Spinal cord (tissue), 10 donors: ENCODE measurements around the gene MFSD11. TPM values are rescaled to one million over a fixed set of nuclear protein-coding genes. Genes with fewer than 3 reads are reported as not detected.

ENCODE experiments used
- DNase-seq, 6 donors: peaks; one replicate each; pipeline versions ENCODE4 v3.0.0 to v3.0.0-alpha.2; 2013 to 2015; ENCODE audit warnings: low spot score in 6 of 6, low read depth in 4 of 6
- H3K27ac ChIP-seq: one replicate; pipeline ENCODE4 v1.5.1; 2013; ENCODE audit warnings: low read depth, low read length, control low read depth
- H3K27me3 ChIP-seq: one replicate; pipeline ENCODE4 v1.6.1; 2013; ENCODE audit warnings: low read length; ENCODE audit not compliant: control insufficient read depth, insufficient read depth
- H3K36me3 ChIP-seq: one replicate; pipeline ENCODE4 v1.6.1; 2013; ENCODE audit warnings: low read length; ENCODE audit not compliant: control insufficient read depth, insufficient read depth
- H3K4me1 ChIP-seq: one replicate; pipeline ENCODE4 v1.6.1; 2013; ENCODE audit warnings: low read length; ENCODE audit not compliant: control insufficient read depth, insufficient read depth
- H3K4me3 ChIP-seq: one replicate; pipeline ENCODE4 v1.5.1; 2013; ENCODE audit warnings: low read depth, low read length, control low read depth
- H3K9me3 ChIP-seq: one replicate; pipeline ENCODE4 v1.6.1; 2013; ENCODE audit warnings: low read length; ENCODE audit not compliant: control insufficient read depth, insufficient read depth
- WGBS: methylation state at CpG from one replicate; pipeline ENCODE4 v1.1.5; 2013; ENCODE audit warnings: missing lambda C conversion rate; ENCODE audit not compliant: insufficient coverage; 5-methylcytosine and 5-hydroxymethylcytosine counted together
- long read RNA-seq, 4 donors: transcript quantifications; one replicate each; lab custom pipeline, GENCODE V29; 2026
- polyA plus RNA-seq, 2 donors: library from polyadenylated mRNA; unstranded; fragments of 120-200 nt; gene quantifications; one replicate each; pipeline ENCODE4 v1.2.1, GENCODE V29; 2013; ENCODE audit not compliant: insufficient read length in 2 of 2
- total RNA-seq, 2 donors: library from RNA; depleted of rRNA in 1 of 2; stranded (reverse); fragments of 120-200 nt in 1 of 2; fragments of >200 nt in 1 of 2; gene quantifications; one replicate each; pipeline versions ENCODE4 v1.2.3 to v1.2.4, GENCODE V29; 2013 to 2014
- donor health status: healthy.

The MFSD11 gene
- 10 to 100 TPM; 37.1 to 72.9 TPM for total RNA-seq
- polyA plus RNA-seq, result 10 to 100 TPM; 28.9 to 45.5 TPM
- long read RNA-seq, donor 1, partial matches to known transcripts, result 0 of 5 reads
- long read RNA-seq, donor 1, other reads (novel, unspliced or antisense), result 0 of 5 reads
- long read RNA-seq, donor 2, partial matches to known transcripts, result 0 of 3 reads
- long read RNA-seq, donor 2, other reads (novel, unspliced or antisense), result 0 of 3 reads
- long read RNA-seq, donor 3, partial matches to known transcripts, result 0 of 4 reads
- long read RNA-seq, donor 3, other reads (novel, unspliced or antisense), result 0 of 4 reads
- long read RNA-seq, donor 4, partial matches to known transcripts, result 0 of 4 reads
- long read RNA-seq, donor 4, other reads (novel, unspliced or antisense), result 0 of 4 reads

DNA sequence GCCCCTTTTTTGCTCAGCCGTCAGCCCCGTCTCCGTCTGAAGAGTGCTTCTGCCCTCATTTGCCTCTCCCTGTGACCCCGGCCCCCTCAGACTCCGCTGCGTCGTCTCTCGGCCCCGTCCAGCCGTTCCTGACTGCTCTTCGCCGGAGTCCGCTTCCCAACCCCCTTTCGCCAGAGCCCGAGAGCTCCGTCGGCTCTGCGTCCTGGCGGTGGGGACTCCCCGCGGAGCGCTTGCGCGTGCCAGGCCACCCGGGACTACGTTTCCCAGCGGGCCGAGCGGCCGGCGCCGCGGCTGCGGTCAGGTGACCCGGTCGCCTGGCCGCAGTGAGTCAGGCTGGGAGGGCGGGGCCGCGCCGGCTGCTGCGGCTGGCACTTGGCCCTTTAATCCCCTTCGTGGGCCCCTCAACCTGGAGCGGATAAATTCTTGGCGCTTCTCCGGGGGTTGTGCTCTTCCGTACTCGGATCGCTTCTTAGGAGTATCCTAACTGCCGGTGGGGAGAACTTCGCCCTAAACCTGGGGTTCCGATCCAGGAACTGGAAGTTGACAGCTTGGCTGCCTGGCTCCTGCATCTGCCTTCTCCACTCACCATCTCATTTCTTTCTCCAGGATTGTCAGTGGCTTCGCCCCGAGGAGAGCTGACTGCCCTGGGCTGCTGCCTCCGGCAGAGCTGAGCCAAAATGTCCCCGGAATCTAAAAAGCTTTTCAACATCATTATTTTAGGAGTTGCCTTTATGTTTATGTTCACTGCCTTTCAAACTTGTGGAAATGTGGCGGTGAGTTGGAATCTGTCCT is at the start of gene MFSD11:
TSS of gene MFSD11 (plus strand) at position 444 of the 792 bp plus-strand sequence. CDS start at position 678, 234 bp downstream.
- Histone ChIP-seq H3K27ac (peak within 1 kb of the TSS; percentile 100), H3K27me3 (no peaks in the 10 kb centered on the region), H3K4me3 (peak within 1 kb of the TSS; percentile 100), H3K4me1 (peaks cover 6% of the 10 kb centered on the region), H3K36me3 (peaks cover 19% of the 10 kb centered on the region), H3K9me3 (no peaks in the 10 kb centered on the region)
- under 1% methylated on average over 52 of the region's 57 CpGs for WGBS
- peak in 5 of 6 donors; percentile 84 to 97 (median 94) for DNase-seq

DNA sequence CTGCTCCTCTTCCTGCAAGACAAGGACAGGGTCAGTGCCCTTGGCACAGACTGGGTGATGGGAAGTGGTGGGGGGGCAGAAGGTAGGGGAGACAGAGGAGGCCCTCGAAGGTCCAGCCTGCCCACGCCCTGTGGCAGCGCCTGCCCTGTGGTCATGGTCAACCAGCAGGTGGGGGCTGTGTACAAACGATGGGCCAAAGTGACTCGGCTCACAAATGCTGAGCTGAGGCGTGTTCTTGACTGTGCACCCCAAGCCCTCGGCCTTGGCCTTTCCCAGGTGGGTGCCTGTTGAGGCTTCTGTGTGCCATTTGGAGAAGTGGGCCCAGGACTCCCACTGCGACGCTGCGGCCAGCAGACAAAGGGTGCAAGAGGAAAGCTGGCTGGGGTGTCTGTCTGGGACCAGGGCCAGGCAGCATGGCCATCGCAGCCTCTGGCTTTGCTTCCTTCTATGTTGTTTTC is 49.7 kb upstream of the MFSD11 start:
- Histone ChIP-seq H3K27me3 (no peaks in the 10 kb centered on the region), H3K9me3 (no peaks in the 10 kb centered on the region), H3K4me3 (no peak overlapping the region), H3K27ac (peak overlapping the region; percentile 54), H3K4me1 (peaks cover 48% of the 10 kb centered on the region), H3K36me3 (peaks cover 50% of the 10 kb centered on the region)
- 76% methylated on average over 11 of the region's 11 CpGs for whole genome bisulfite sequencing
- DNase-seq, result no peak

DNA sequence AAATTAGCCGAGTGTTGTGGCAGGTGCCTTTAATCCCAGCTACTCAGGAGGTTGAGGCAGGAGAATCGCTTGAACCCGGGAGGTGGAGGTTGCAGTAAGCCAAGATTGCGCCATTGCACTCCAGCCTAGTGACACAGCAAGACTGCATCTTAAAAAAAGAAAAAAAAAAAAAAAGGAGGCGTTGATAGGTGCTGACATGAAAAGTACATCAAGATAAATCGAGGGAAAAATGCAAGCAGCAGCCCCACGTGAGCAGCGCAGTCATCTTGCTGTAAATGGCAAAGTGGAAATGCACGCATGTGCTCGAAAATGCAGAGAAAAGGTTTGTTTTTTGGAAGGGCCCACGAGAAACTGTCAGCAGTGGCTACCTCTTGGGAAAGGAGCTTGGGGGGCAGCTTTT is 48.1 kb upstream of the MFSD11 start:
- Histone ChIP-seq H3K9me3 (no peaks in the 10 kb centered on the region), H3K4me1 (peaks cover 36% of the 10 kb centered on the region), H3K27me3 (no peaks in the 10 kb centered on the region), H3K27ac (no peak overlapping the region), H3K36me3 (peaks cover 33% of the 10 kb centered on the region), H3K4me3 (no peak overlapping the region)
- no peak for DNase-seq
- 94% methylated on average over 8 of the region's 11 CpGs for WGBS

DNA sequence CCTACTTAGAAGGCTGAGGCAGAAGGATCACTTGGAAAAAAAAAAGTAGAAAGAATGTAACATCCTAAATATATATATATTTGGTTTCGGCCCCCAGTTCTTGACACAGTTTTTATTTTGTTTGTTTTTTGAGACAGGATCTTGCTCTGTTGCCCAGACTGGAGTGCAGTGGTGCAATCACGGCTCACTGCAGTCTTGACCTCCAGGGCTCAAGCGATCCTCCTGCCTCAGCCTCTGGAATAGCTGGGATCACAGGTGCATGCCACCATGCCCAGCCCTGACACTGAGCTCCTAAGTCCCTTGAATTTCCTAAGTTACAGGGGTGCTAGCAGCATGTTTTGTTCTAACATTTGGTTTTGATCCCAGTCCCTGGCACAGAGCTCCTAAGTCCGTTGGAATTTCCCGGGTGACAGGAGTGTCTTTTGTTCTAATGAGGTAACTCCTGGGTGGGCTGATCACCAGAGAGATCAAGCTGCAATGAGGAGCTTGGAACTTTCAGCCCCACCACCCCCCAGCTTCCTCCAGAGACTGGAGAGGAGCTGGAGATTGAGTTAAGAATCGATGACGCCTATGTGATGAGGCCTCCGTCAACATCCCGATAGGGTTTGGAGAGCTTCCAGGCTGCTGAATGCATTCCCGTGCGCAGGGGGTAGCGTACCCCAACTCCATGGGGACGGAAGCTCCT is 47.2 kb upstream of the MFSD11 start:
- Histone ChIP-seq H3K4me3 (no peak overlapping the region), H3K36me3 (peaks cover 25% of the 10 kb centered on the region), H3K27ac (no peak overlapping the region), H3K4me1 (peaks cover 36% of the 10 kb centered on the region), H3K27me3 (no peaks in the 10 kb centered on the region), H3K9me3 (no peaks in the 10 kb centered on the region)
- 74% methylated on average over 12 of the region's 13 CpGs for WGBS
- no peak for DNase-seq

DNA sequence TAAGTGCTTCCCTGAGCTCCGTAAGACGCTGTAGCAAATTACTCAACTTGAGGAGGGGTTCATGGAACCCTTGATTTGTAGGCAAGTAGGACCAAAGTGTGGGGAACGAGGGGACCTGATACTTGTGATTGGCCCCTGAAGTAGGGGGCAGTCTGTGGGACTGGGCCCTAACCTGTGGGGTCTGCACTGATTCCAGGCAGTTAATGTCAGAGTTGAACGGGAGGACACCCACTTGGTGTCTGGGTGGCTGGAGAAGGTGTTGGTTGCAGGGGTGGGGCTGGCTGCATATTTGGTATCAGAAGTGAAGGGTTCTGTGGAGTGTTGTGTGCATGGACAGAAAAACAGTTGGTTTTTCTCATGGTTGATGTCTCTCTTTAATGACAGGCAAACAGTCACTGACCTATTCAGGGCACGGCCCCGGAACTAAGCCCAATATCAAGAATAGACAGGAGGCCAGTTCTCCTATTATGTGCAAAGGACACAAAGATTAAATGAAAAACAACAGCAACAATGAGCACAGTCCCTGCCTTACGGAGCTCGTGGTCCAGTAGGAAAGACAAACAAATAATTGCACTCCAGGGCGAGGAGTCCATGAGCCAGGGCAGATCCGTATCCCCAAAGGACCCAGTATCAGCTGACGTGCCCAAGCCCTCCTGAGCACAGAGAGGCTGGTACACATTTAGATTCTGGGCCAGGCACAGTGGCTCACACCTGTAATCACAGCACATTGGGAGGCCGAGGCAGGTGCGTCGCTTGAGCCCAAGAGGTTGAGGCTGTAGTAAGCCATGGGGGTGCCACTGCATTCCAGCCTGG is 46.3 kb upstream of the MFSD11 start:
- no peaks in the 10 kb centered on the region for H3K9me3 ChIP-seq
- peaks cover 37% of the 10 kb centered on the region for H3K4me1 ChIP-seq
- H3K27me3 ChIP-seq, result no peaks in the 10 kb centered on the region
- DNase-seq, result no peak
- peaks cover 21% of the 10 kb centered on the region for H3K36me3 ChIP-seq
- 83% methylated on average over 10 of the region's 14 CpGs for WGBS
- H3K4me3 ChIP-seq, result no peak overlapping the region
- H3K27ac ChIP-seq, result no peak overlapping the region

DNA sequence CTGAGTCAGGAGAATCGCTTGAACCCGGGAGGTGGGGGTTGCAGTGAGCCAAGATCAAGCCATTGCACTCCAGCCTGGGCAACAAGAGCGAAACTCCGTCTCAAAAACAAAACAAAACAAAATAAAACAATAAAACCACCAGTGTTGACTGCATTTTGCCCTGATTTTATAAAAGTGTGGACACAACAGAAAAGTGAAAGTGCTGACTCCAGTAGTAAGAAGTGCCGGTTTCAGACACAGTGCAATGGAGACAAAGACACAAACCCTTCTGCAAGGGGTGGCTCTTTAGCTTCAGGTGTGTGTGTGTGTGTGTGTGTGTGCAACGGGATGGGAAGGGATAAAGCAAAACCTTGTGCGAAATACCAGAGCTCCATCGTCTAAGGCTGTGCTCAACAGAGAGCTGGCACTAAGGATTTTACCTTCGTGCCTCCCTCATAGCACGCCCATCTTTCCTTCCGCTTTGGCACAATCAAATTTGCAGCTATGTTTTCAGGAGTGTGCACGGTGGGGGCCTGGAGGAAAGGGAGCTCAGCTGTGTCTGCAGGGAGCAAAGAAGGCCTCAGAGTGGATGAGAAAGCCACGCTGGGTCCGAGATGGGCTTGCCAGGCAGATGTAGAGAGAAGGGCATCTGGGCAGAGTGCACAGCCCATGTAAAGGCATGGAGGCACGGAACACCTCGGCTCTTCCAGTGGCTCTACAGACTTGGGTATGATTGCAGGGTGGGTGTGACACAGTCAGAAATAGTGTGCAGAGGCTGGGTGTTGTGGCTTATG is 42.7 kb upstream of the MFSD11 start:
- H3K27me3 ChIP-seq, result no peaks in the 10 kb centered on the region
- 88% methylated on average over 6 of the region's 16 CpGs for WGBS
- no peaks in the 10 kb centered on the region for H3K9me3 ChIP-seq
- peaks cover 5% of the 10 kb centered on the region for H3K36me3 ChIP-seq
- DNase-seq, result no peak
- no peak overlapping the region for H3K4me3 ChIP-seq
- H3K27ac ChIP-seq, result no peak overlapping the region
- H3K4me1 ChIP-seq, result peaks cover 37% of the 10 kb centered on the region

DNA sequence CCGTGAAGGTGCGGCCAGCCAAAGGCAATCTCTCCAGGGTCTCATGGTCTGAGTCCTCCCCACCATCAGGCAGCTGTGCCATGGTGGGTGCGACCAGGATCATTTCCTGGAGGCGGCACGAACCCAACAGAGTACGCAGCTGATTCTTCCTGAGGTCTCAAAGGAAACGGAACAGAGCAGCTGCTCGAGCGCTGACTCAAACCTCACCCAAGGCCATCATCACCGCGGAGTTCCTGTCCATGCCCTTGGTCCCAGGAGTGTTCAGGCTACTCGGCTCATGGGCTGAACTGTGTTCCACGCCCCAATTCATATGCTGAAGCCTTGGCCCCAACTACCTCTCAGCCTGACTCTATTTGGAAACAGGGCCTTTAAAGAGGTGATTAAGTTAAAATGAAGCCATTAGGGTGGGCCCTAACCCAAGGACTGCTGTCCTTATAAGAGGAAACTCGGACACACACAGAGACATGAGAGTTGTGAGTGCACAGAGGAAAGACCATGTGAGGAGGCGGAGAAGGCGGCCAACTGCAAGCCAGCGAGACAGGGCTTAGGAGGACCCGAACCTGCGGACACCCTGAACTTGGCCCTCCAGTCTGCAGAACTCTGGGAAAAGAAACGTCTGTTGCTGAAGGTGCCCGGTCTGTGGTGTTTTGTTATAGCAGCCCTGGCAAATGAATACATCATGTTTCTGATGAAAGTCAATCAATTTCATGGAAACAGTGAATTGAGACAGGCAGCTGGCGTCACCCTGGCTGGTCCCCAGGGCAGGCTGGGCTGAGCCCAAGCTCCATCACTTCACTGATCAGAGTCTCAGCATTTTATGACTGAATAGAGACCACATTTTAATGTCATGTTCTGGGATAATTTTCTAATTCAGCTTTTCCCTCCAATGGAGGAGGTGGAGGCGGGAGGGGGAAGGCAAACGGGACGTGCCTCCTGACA is 40.9 kb upstream of the MFSD11 start:
- no peak overlapping the region for H3K4me3 ChIP-seq
- no peak for DNase-seq
- H3K36me3 ChIP-seq, result peaks cover 8% of the 10 kb centered on the region
- peaks cover 48% of the 10 kb centered on the region for H3K4me1 ChIP-seq
- no peaks in the 10 kb centered on the region for H3K27me3 ChIP-seq
- peak overlapping the region; percentile 61 for H3K27ac ChIP-seq
- no peaks in the 10 kb centered on the region for H3K9me3 ChIP-seq
- 62% methylated on average over 23 of the region's 25 CpGs for WGBS
